ENCODE results near the gene LSAMP. TPM values are rescaled to one million over a fixed set of nuclear protein-coding genes. Genes with fewer than 3 reads are reported as not detected.

LSAMP gene
- total and polyA plus RNA-seq, 2 experiments from 2014 or later = 2.0 to 2.9 TPM

GRCh38 chr3:115877615-115877899 is 567.7 kb downstream of the LSAMP start (continued):
- TF ChIP-seq ETS1 (IDR thresholded peaks at IDR 0.05) (no peak), NANOG (IDR thresholded peaks at IDR 0.05; ENCODE audit: borderline replicate concordance) (no peak), REST (IDR thresholded peaks at IDR 0.05; ENCODE audit: unreplicated experiment) (no peak)

- Histone ChIP-seq H3K4me3 (no peak overlapping the region), H3K27ac (ENCODE audit: low read depth) (no peak overlapping the region), H2AFZ (no peak overlapping the region), H3K4me2 (no peak overlapping the region), H3K27me3 (ENCODE audit: insufficient read depth) (no peaks in the 10 kb centered on the region), H3K9me2 (ENCODE audit: insufficient read depth) (no peaks in the 10 kb centered on the region), H3F3A (replicated peaks; ENCODE audit: low read depth) (no peaks in the 10 kb centered on the region), H3K36me3 (ENCODE audit: insufficient read depth) (no peaks in the 10 kb centered on the region), H3K79me2 (replicated peaks; ENCODE audit: insufficient read depth) (no peaks in the 10 kb centered on the region), H3K4me1 (ENCODE audit: insufficient read depth) (peaks cover 20% of the 10 kb centered on the region), H4K20me1 (replicated peaks; ENCODE audit: insufficient read depth) (no peaks in the 10 kb centered on the region)
- Mint-ChIP-seq H3K4me1 (peaks cover 34% of the 10 kb centered on the region), H3K27ac (no peak overlapping the region), H3K36me3 (ENCODE audit: low read depth) (no peaks in the 10 kb centered on the region), H3K4me3 (no peak overlapping the region), H3K27me3 (ENCODE audit: insufficient read depth, low read depth, poor library complexity) (no peaks in the 10 kb centered on the region), H3K9me3 (no peaks in the 10 kb centered on the region)
- ATAC-seq (no peak), DNase-seq (ENCODE audit: low spot score) (no peak)
- TF ChIP-seq NANOG (IDR thresholded peaks at IDR 0.05; ENCODE audit: borderline replicate concordance) (no peak), JUNB (IDR thresholded peaks at IDR 0.05; ENCODE audit: unreplicated experiment) (no peak), EZH2 (IDR thresholded peaks at IDR 0.05; ENCODE audit: low read depth, unreplicated experiment) (no peak), ZNF462 (CRISPR knock-in tag; IDR thresholded peaks at IDR 0.05) (no peak), REST (IDR thresholded peaks at IDR 0.05; ENCODE audit: unreplicated experiment) (no peak), STAT1 (IDR thresholded peaks at IDR 0.05; ENCODE audit: unreplicated experiment) (no peak), CREB1 (CRISPR knock-in tag; IDR thresholded peaks at IDR 0.05; ENCODE audit: low read depth) (no peak), EZH2phosphoT487 (IDR thresholded peaks at IDR 0.05; ENCODE audit: unreplicated experiment) (no peak), ZNF331 (CRISPR knock-in tag; IDR thresholded peaks at IDR 0.05; ENCODE audit: low read depth) (no peak)
These were observed 568.2 kb downstream of the LSAMP start for GRCh38 chr3:115876876-115877614.
